GM19025 (cell line): ENCODE data around the gene ARCN1.

Experiments used
- ATAC-seq: cut with Tn5 transposase; IDR thresholded peaks from one replicate; pipeline ENCODE4 v1.9.1; 2021; ENCODE audit warnings: mild to moderate bottlenecking, low read depth, moderate library complexity; ENCODE audit not compliant: unreplicated experiment

The ARCN1 gene

GRCh38 chr11:118619444-118620197, 47.4 kb downstream of the ARCN1 start:
- no peak for ATAC-seq

GRCh38 chr11:118620529-118621070, 48.4 kb downstream of the ARCN1 start:
- ATAC-seq: no peak

GRCh38 chr11:118621071-118621783, 49.0 kb downstream of the ARCN1 start:
- no peak for ATAC-seq

GRCh38 chr11:118621784-118622375, 49.7 kb downstream of the ARCN1 start:
- no peak for ATAC-seq

GRCh38 chr11:118622376-118623268, 50.4 kb downstream of the ARCN1 start:
- no peak for ATAC-seq

- ATAC-seq: no peak
These were observed 51.1 kb downstream of the ARCN1 start for GRCh38 chr11:118623269-118623655.

GRCh38 chr11:118625036-118625690, 53.0 kb downstream of the ARCN1 start:
- no peak for ATAC-seq

- no peak for ATAC-seq
These were observed 53.8 kb downstream of the ARCN1 start for GRCh38 chr11:118625976-118626375.

- ATAC-seq: no peak
These were observed 55.4 kb downstream of the ARCN1 start for GRCh38 chr11:118627566-118627965.

- no peak for ATAC-seq
These were observed 55.8 kb downstream of the ARCN1 start for GRCh38 chr11:118628031-118628430.

- no peak for ATAC-seq
These were observed 56.2 kb downstream of the ARCN1 start for GRCh38 chr11:118628432-118628831.

- no peak for ATAC-seq
These were observed 56.8 kb downstream of the ARCN1 start for GRCh38 chr11:118628861-118629549.

GRCh38 chr11:118629761-118630661, 57.8 kb downstream of the ARCN1 start:
- ATAC-seq: no peak

- ATAC-seq: no peak
These were observed 59.1 kb downstream of the ARCN1 start for GRCh38 chr11:118631142-118631909.

GRCh38 chr11:118632577-118633318, 60.5 kb downstream of the ARCN1 start:
- no peak for ATAC-seq

GRCh38 chr11:118633319-118633690, 61.1 kb downstream of the ARCN1 start:
- ATAC-seq: no peak

- ATAC-seq: no peak
These were observed 61.8 kb downstream of the ARCN1 start for GRCh38 chr11:118633979-118634378.
